Hair follicle dermal papilla cell (primary cell): ENCODE measurements around the gene PARP16. TPM values are rescaled to one million over a fixed set of nuclear protein-coding genes. Genes with fewer than 3 reads are reported as not detected.

Source experiments
- small RNA-seq: library from RNA; depleted of rRNA; stranded (forward); fragments of <200 nt; gene quantifications from one replicate; pipeline ENCODE3, GENCODE V24; 2012
- total RNA-seq: library from RNA; depleted of rRNA; stranded (reverse); fragments of >200 nt; gene quantifications from 2 replicates; pipeline ENCODE4 v1.2.3, GENCODE V29; 2012

The PARP16 gene, protein sequence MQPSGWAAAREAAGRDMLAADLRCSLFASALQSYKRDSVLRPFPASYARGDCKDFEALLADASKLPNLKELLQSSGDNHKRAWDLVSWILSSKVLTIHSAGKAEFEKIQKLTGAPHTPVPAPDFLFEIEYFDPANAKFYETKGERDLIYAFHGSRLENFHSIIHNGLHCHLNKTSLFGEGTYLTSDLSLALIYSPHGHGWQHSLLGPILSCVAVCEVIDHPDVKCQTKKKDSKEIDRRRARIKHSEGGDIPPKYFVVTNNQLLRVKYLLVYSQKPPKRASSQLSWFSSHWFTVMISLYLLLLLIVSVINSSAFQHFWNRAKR
- total RNA-seq: 5.4 and 6.3 TPM in 2 replicates

DNA sequence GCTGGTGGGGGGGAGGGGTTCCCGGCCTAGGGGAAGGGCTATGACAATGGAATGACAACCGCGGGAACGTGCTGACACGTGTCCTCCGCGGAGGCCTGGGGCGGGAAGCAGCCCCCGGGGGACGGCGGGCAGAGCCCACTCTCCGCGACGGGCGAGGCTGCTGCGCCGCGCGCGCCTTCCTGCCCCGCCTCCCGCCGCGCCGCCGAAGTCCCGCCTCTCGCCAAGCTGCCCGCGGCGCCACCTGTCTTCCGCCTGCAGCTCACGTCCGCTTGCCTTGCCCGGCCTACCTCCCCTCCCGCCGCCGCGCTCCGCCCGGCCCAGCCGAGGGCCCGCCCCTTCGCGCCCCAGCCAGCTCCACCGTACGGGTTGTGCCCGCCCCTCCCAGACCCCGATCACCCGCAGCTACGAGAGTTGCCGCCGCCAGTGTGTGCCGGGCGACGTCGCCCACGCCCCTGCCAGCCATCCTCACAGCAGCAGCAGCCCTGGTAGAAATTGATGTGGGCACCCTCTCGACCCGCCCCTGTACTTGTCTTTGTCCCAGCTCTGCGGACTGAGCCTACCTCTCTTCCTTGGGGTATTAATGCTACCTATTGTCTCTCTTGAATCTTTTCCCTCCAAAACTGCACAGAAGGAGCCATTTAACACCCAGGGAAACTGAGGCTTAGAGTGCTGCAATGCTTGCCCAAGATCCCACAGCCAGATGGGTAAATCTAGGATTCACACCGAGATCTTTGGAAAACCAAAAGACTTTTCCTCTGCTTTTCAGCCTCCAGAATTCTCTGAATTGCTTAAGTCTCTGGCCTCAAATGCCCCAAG is at the start of gene PARP16:
TSS of gene PARP16 (minus strand) at position 180 of the 816 bp plus-strand sequence. CDS start 457 bp downstream, outside the sequence.

DNA sequence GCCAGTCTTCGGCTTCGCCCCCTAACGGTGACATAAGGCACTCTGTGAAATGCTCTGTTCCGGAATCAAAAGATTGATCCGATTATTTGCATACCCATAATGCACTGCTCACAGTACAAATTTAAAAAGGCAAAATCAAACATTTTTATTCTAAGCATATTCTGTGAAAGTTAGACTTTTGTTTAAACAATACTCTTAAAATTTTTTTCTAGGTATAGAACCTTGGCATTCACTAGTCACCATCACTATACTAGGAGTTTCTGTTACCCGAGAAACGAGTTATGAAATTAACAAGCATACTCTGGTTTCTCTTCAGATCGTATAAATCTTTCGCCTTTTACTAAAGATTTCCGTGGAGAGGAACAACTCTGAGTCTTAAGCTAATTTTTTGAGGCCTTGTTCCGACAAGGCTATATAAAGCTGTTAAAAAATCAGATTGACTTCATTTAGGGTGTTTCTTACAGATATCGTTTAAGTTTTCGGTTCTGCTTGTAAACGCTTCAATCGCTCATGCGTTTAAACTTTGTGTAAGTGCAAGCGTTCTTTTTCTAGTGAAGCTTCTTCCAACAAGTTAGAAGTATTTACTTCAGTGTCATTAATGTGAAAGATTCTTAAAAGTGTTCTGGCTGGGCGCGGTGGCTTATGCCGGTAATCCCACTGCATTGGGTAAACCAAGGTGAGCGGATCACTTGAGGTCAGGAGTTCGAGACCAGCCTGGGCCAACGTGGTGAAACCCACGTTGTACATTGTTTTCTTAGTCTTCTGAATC is 17.9 kb upstream of the PARP16 start, which contains the start of gene RNU5B-1:
TSS of gene RNU5B-1 (plus strand) at position 297 of the 769 bp plus-strand sequence.

DNA sequence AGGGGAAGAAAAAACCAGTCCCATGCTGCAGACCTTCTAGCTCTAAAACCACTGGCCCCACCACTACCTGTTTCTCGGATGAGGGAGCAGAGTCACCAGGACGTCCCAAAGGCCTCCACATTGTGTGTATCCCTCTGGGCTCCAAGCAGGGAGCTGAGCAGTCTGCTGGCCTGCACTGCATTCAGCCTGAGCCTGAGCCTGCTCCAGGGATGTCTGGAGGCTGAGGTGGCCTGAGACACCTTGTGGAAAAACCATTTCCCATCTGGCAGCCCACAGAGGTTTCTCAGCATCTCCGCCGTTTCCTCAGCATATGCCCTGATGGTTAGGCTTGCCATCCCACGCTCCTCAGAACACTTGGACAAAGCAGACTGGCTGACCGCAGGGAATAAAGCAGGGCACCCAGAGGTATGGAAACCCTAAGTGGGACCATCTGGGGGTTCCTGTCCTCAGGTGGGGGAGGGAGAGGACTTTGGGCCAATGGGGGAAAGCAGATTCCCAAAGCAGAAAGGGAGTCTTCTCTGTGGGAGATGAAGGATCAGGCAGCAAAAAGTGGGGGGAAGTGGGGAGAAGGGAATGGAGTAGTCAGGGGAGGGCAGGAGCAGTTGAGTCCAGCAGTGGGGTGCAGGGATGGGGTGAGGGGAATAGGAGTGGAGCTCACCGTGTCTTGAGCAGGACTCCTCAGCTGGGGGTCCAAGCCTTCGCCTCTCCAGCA is 75.8 kb downstream of the PARP16 start, which contains the start of gene CILP:
TSS of gene CILP (minus strand) at position 704 of the 712 bp plus-strand sequence. CDS start 1,718 bp downstream, outside the sequence.

Small RNA genes within 50 kb of the gene (small RNA-seq; reads per million reads assigned to genes)
- gene AC068213.1 (not detected), gene RNU5A-1 (1,004 reads per million, percentile 99 among the genes with 10 or more reads in this experiment), gene RNU5B-1 (1,304 reads per million, percentile 99 among the genes with 10 or more reads in this experiment), gene RNU6-686P (not detected), gene SNORA24B (19.1 reads per million, percentile 95 among the genes with 10 or more reads in this experiment)

Other genes starting within 250 kb of the PARP16 start
- gene SLC51B, start 241.5 kb downstream of the PARP16 start, total RNA-seq: not detected in 2 replicates
- gene RASL12, start 218.9 kb downstream of the PARP16 start, total RNA-seq: 8.3 and 10.2 TPM in 2 replicates
- gene KBTBD13, start 210.1 kb downstream of the PARP16 start, total RNA-seq: not detected in 2 replicates
- 1.9 and 2.2 TPM in 2 replicates for gene UBAP1L, start 171.7 kb downstream of the PARP16 start, total RNA-seq
- gene PDCD7, start 153.1 kb downstream of the PARP16 start, total RNA-seq: 18.8 and 19.7 TPM in 2 replicates
- gene CLPX, start 101.5 kb downstream of the PARP16 start, total RNA-seq: 35.6 and 44.8 TPM in 2 replicates
- 0.73 and 2.8 TPM in 2 replicates for gene CILP, start 75.4 kb downstream of the PARP16 start, total RNA-seq
- gene RNU5A-1, start 9.2 kb upstream of the PARP16 start, total RNA-seq: not detected in 2 replicates
- gene RNU5B-1, start 17.8 kb upstream of the PARP16 start, total RNA-seq: not detected in 2 replicates
- gene IGDCC3, start 91.1 kb upstream of the PARP16 start, total RNA-seq: under 0.01 and 0.16 TPM in 2 replicates
- 37.2 and 52.6 TPM in 2 replicates for gene IGDCC4, start 136.1 kb upstream of the PARP16 start, total RNA-seq
- 42.4 and 48.5 TPM in 2 replicates for gene DPP8, start 230.8 kb upstream of the PARP16 start, total RNA-seq
- 79.9 and 81.9 TPM in 2 replicates for gene HACD3, start 243.6 kb upstream of the PARP16 start, total RNA-seq